ENCODE results near the gene B3GAT3. TPM values are rescaled to one million over a fixed set of nuclear protein-coding genes. Genes with fewer than 3 reads are reported as not detected.
A peak's percentile ranks its signal among the peaks of the same experiment; 100 is the strongest.

The B3GAT3 gene
- total RNA-seq, 1 donor: 15.7 TPM

DNA sequence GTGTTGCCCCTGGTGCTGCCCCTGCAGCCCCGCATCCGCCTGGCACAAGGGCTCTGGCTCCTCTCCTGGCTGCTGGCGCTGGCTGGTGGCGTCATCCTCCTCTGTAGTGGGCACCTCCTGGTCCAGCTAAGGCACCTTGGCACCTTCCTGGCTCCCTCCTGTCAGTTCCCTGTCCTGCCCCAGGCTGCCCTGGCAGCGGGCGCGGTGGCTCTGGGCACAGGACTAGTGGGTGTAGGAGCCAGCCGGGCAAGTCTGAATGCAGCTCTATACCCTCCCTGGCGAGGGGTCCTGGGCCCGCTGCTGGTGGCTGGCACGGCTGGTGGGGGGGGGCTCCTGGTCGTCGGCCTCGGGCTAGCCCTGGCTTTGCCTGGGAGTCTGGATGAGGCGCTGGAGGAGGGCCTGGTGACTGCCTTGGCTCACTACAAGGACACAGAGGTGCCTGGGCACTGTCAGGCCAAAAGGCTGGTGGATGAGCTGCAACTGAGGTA is 8.5 kb downstream of the B3GAT3 start:
- no peaks in the 10 kb centered on the region for H3K9me3 ChIP-seq (ENCODE audit: low read depth, low read length)
- H3K4me1 ChIP-seq (ENCODE audit: insufficient read depth, low read length): peaks cover 19% of the 10 kb centered on the region
- H3K27me3 ChIP-seq (ENCODE audit: insufficient read depth, low read length): no peaks in the 10 kb centered on the region
- H3K4me3 ChIP-seq (ENCODE audit: low read length): no peak overlapping the region

DNA sequence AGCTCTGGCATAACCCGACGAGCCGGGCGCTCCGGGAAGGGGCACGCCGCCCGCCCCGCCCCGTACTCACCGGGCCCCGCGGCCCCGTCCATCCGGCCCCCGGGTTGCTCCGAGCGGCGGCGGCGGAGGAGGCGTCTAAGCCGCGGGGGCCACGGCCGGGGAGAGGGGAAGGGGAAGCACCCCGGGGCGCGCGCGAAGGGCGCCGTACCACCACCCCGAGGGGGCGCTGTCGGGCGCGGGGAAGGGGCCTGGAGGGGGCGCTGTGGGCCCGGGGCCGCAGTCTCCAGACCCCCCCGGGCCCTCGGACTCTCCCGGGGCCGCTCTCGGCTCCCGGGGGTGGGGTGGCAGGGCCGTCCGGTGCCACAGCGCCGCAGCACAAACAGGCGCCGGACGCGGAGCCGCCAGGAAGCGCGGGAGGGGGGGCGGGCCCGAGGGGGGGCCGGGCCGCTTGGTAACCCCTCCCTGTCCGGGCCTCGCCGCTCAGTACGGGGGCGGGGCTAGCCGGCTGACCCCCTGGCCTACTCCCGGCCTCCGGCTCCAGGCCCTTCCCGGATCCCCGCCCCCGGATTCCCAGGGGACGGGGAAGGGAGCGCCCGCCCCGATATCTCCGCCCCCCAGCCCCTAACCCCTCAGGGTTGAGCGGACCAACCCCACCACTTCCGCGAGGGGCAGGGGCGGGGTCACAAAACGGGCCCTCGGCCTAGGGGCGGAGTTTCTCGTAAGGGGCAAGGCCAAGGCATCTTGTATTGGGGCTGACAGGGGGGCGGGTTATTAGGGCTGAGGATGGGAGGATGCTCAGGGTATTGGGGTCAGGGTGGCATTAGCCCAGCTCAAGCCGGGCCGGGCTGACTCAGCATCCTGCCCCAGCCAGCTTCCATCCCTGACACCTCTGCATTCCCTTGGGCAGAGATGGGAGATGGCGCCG is 9.2 kb downstream of the B3GAT3 start, which contains the start of the genes EML3 and ROM1:
Gene EML3, minus strand, starts transcription at position 410 of the 925 bp plus-strand sequence. Its CDS starts 318 bp downstream, at position 92.
Gene ROM1, plus strand, starts transcription at position 892 of the 925 bp plus-strand sequence. Its CDS starts 25 bp downstream, at position 917.
- H3K9me3 ChIP-seq (ENCODE audit: low read depth, low read length): no peaks in the 10 kb centered on the region
- peaks cover 26% of the 10 kb centered on the region for H3K4me1 ChIP-seq (ENCODE audit: insufficient read depth, low read length)
- no peaks in the 10 kb centered on the region for H3K27me3 ChIP-seq (ENCODE audit: insufficient read depth, low read length)
- H3K4me3 ChIP-seq (ENCODE audit: low read length): peak within 1 kb of the TSS; percentile 69

DNA sequence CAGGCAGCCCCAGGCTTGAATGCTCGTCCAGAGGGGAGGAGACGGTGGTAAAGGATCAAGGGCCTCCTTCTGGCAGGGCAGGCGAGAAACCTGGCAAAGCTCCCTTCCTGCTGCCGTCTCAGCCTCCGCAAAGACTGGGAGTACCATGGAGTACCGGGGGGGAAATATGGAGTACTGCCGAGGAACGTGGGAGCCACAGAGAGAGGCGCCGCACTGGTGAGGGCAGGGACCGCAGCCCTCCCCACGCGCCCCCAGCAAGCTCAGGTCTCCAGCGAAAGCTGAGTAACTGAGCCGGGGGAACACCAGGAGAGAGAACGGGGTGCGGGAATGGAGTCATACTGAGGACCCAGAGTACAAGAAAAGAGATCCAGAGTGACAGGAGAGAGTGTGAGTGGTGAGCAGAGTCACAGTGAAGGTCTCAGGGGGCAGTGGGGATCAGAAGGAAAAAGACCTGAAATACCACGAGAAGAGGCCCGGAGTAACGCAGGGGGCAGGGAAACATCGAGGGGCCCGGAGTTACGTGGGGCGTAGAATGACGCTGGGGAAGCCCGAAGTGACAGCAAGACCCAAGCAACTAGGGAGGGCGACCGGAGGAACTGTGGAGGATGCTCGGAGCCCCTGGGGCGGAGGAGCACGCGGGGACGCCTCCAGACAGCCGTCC is 10.0 kb downstream of the B3GAT3 start:
- H3K4me3 ChIP-seq (ENCODE audit: low read length): peak overlapping the region; percentile 69
- peaks cover 32% of the 10 kb centered on the region for H3K4me1 ChIP-seq (ENCODE audit: insufficient read depth, low read length)
- H3K27me3 ChIP-seq (ENCODE audit: insufficient read depth, low read length): no peaks in the 10 kb centered on the region
- no peaks in the 10 kb centered on the region for H3K9me3 ChIP-seq (ENCODE audit: low read depth, low read length)

DNA sequence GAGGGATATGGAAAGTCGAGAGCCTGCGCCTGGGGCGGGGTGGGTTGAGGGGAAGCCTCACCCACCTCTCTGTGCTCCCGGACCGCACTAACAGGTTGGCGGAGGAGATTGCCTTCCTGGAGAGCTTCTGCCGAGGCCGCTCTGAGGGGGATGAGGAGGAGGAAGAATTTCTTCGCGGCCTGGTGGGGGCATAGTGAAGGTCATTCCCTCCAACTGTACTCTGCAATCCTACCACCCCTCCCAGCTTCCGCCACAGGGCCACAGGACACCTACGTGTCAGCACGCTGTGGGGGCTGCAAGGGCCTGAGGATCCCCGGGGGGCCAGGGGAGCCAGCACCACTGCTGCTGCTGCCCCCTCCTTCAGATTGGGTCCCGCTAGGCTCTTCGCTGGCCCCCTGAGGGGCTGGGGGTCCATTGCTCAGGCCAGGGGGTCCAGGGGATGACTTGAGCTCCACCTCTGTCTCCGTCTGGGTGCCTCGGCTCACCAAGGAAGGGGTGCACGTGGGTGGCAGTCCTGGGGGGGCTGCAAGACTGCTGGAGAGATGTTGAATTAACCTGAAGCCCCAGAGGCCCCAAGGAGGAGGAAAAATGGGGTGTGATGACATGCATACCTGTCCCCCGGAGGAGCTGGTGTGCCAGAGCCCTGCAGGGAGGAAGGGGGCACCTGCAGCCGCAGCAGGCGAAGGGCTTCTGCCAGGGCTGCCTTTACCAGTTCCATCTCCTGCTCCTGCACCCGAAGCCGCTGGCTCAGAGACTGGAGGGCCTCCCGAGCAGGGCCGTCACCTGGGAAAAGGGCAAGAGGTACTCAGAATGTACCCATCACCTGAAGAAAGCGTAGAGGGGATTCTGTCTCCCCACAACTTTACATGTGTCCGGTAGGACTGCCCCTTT is 10.7 kb downstream of the B3GAT3 start:
- no peaks in the 10 kb centered on the region for H3K9me3 ChIP-seq (ENCODE audit: low read depth, low read length)
- peaks cover 32% of the 10 kb centered on the region for H3K4me1 ChIP-seq (ENCODE audit: insufficient read depth, low read length)
- no peaks in the 10 kb centered on the region for H3K27me3 ChIP-seq (ENCODE audit: insufficient read depth, low read length)
- H3K4me3 ChIP-seq (ENCODE audit: low read length): peak overlapping the region; percentile 69

DNA sequence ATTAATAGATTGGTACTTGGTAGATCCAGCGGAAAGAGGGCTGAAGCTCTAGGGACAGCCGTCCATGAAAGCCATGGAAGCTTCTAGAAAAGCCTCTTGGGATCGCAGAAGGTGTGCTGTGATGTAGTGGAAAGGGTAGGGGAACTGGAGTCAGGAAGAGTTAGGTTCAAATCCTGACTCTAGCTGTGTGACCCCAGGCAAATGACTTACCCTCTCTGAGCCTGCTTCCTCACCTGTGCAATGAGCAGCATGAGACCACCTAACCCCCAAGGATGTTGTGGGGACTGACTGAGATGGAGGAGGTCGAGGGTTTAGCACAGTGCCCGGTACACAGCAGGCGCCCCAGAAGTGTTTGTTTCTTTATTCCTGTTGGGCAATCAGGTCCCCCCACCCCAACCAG is 11.4 kb downstream of the B3GAT3 start:
- Histone ChIP-seq H3K27me3 (ENCODE audit: insufficient read depth, low read length) (no peaks in the 10 kb centered on the region), H3K4me1 (ENCODE audit: insufficient read depth, low read length) (peaks cover 32% of the 10 kb centered on the region), H3K4me3 (ENCODE audit: low read length) (no peak overlapping the region), H3K9me3 (ENCODE audit: low read depth, low read length) (no peaks in the 10 kb centered on the region)

DNA sequence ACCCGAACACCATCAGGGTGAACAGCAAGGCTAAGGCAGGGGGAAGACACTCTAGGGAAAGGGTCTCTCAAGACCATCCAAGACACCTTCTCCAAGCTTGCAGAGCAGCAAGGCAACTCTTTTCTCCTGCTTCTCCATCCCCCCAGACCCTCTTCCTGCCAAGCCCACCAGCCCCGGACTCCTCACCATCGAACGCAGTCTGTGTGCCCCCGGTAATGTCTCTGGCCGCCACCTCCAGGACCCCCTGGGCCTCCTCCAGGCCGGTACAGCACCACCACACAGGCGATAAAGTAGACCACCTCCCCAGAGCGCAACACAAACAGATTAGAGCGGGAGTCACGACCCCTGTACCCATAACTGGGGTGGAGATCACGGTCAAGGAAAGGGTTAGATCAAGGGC is 13.0 kb downstream of the B3GAT3 start:
- no peaks in the 10 kb centered on the region for H3K9me3 ChIP-seq (ENCODE audit: low read depth, low read length)
- no peak overlapping the region for H3K4me3 ChIP-seq (ENCODE audit: low read length)
- peaks cover 32% of the 10 kb centered on the region for H3K4me1 ChIP-seq (ENCODE audit: insufficient read depth, low read length)
- H3K27me3 ChIP-seq (ENCODE audit: insufficient read depth, low read length): no peaks in the 10 kb centered on the region

DNA sequence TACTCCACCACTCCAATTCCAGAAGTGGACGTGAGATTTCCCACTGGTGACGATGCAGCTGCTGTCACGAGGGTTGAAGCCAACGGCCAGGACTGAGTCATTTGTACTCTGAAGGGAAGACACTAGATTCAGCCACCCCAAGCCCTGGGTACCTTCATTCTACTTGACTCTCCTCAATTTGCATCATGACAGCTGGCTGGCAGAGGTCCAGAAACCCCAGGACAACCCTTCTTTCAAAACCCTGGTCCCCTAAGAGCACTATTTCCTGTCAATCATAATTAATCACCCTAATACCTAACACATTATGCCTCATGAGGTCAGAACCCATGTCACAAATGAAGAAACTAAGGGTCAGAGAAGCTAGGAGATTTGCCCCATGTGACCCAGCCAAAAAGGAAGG is 14.1 kb downstream of the B3GAT3 start:
- no peaks in the 10 kb centered on the region for H3K27me3 ChIP-seq (ENCODE audit: insufficient read depth, low read length)
- H3K4me1 ChIP-seq (ENCODE audit: insufficient read depth, low read length): peaks cover 32% of the 10 kb centered on the region
- H3K4me3 ChIP-seq (ENCODE audit: low read length): no peak overlapping the region
- no peaks in the 10 kb centered on the region for H3K9me3 ChIP-seq (ENCODE audit: low read depth, low read length)

DNA sequence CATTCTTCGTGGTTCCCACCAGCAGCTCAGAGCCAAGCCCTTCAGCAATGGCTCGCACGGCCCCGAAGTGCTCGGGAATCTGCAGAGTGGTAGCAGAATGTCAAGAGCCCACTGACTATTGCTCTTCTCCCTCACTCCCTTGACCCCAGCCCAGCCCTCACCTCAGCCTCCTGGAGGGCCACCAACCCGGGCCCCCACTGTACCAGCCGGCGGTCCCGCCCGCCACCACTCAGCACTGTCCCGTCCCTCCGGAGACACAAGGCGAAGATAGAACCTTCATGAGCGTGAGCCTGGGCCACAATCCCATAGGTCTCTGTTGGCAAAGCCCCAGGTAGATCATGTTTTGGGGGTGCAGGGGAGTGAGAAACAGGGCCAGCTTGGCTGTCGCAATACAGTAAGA is 15.9 kb downstream of the B3GAT3 start:
- Histone ChIP-seq H3K9me3 (ENCODE audit: low read depth, low read length) (no peaks in the 10 kb centered on the region), H3K4me1 (ENCODE audit: insufficient read depth, low read length) (peaks cover 29% of the 10 kb centered on the region), H3K4me3 (ENCODE audit: low read length) (no peak overlapping the region), H3K27me3 (ENCODE audit: insufficient read depth, low read length) (no peaks in the 10 kb centered on the region)

DNA sequence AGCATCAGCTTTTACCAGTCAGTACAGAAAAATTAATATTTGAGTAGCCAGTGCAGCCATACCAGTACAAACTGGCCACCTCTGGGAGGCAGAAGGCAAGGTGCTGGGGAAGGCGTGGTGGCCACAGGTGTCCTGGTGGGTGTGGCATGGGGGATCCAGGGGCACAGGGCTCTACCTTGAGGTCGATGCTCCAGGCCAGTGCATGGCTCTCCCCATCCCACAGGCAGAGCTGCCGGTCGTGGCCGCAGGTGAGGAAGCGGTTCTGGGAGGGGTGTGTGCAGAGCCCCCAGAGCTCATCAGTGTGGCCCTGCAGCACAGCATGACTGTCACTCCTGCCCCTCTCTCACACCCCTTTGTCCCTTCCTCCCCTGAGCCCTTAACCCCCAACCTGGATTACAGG is 16.3 kb downstream of the B3GAT3 start:
- Histone ChIP-seq H3K4me3 (ENCODE audit: low read length) (no peak overlapping the region), H3K9me3 (ENCODE audit: low read depth, low read length) (no peaks in the 10 kb centered on the region), H3K4me1 (ENCODE audit: insufficient read depth, low read length) (peaks cover 28% of the 10 kb centered on the region), H3K27me3 (ENCODE audit: insufficient read depth, low read length) (no peaks in the 10 kb centered on the region)

DNA sequence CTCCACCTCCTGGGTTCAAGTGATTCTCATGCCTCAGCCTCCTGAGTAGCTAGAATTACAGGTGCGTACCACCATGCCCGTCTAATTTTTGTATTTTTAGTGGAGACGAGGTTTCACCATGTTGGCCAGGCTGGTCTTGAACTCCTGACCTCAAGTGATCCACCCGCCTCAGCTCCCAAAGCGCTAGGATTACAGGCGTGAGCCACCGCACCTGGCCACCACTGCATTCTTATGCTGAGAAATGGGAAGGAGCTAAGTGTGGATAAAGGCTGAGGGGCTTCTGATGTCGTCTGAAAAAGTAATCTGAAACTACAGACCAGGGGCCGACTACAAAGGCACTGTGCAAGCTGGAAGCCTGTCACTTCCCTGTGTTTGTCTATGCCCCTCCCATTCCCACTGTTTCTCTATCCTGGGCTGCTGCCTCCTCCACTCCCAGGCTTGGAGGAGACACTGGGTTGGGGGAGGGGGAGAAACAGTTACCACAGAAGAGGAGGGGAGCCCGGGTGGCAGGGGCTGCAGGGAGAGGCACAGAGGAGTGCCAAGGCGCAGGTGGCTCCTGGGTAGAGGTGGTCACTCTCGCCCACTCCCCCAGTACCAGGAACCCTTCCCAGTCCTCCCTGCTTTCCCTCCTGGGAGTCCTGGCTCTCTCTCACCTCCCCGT is 17.2 kb downstream of the B3GAT3 start:
- no peaks in the 10 kb centered on the region for H3K9me3 ChIP-seq (ENCODE audit: low read depth, low read length)
- no peaks in the 10 kb centered on the region for H3K27me3 ChIP-seq (ENCODE audit: insufficient read depth, low read length)
- no peak overlapping the region for H3K4me3 ChIP-seq (ENCODE audit: low read length)
- H3K4me1 ChIP-seq (ENCODE audit: insufficient read depth, low read length): peaks cover 37% of the 10 kb centered on the region

DNA sequence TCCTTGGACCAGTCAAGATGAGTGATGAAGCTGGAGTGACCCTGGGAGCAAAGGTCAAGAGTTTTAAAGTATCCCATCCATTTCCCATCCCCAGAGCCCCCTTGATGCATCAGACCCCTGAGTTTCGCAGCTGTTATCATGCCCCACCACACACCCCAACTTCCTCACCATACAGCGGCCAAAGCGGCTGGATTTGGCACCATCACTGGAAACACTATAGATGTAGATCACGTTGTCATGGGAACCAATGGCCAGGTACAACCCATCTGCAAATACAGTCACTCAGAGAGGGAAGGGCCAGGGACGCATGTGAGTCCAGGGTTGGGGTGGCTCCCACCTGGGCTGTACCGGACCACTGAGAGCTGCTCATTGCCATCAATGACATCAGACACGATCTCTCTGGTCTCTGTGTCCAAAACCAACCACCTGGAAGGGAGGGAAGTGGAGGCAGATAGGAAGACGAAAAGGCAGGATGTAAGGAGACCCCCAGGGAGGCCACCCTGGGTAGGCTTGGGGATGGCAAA is 17.9 kb downstream of the B3GAT3 start:
- Histone ChIP-seq H3K9me3 (ENCODE audit: low read depth, low read length) (no peaks in the 10 kb centered on the region), H3K27me3 (ENCODE audit: insufficient read depth, low read length) (no peaks in the 10 kb centered on the region), H3K4me1 (ENCODE audit: insufficient read depth, low read length) (peaks cover 44% of the 10 kb centered on the region), H3K4me3 (ENCODE audit: low read length) (no peak overlapping the region)

DNA sequence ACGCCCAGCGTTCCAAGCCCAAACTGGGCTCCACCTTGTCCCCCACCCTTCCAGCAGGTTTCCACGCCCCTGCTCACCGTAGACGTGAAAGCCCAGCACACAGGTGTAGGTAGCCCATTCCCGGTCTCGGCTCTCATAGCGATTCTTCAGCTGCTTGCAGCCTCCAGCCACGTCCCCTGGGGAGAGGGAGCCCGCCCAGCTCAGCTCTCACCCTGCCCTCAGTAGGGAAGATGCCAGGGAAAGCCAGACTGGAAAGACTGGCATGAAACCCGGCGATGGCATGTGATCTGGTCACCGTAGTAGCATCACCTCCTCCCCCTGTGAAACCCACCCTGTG is 18.7 kb downstream of the B3GAT3 start:
- Histone ChIP-seq H3K9me3 (ENCODE audit: low read depth, low read length) (no peaks in the 10 kb centered on the region), H3K4me1 (ENCODE audit: insufficient read depth, low read length) (peaks cover 49% of the 10 kb centered on the region), H3K27me3 (ENCODE audit: insufficient read depth, low read length) (no peaks in the 10 kb centered on the region), H3K4me3 (ENCODE audit: low read length) (no peak overlapping the region)

DNA sequence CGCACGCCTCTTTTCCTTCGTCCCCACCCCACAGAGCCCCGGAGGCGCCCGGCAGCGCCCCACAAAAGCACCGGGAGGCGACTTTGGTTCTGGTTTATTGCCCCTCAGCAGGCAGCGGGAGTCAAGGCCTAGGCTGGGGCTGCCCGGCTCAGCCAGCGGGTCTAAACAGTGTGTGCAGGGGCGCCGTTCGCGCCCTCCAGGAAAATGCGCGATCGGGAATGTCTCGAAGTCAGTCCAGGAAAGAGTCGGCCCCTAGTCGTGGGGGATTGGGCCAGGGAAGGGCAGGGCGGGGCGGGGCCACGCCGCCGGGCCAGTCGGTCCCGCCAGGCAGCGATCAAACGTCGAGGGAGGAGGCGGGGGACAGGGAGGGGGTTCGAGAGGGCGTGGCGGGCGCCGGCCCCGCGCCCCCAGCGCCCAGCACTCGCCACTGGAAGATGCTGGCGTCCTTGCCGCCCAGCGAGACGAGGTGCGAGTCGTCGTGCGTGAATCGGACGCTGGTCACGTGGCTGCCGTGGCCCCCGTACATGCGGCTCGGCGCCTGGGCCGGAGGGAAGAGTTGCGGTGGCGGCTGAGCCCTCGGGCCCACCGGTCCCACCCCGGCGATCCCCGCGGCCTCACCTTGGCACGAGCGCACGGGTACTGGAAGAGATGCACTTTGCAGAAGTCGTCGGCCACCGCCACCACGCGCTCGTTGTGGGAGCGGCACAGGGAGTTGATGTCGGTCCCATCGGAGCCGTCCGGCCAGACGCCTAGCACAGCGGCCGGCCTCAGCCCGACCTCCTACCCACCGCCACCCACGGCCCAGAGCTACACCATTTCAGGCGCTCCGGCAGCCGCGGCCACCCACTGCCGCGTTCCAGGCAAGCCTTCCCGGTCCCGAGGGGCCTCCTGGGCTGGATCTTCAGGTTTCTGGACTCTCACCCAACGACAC is 19.4 kb downstream of the B3GAT3 start:
- Histone ChIP-seq H3K4me1 (ENCODE audit: insufficient read depth, low read length) (peaks cover 47% of the 10 kb centered on the region), H3K9me3 (ENCODE audit: low read depth, low read length) (no peaks in the 10 kb centered on the region), H3K27me3 (ENCODE audit: insufficient read depth, low read length) (no peaks in the 10 kb centered on the region), H3K4me3 (ENCODE audit: low read length) (peak overlapping the region; percentile 93)
